Stimulated activated CD8-positive, alpha-beta memory T cell treated with anti-CD3 and anti-CD28 coated beads, Interleukin-4, amount 100 ng/mL, for 1 hour (primary cell): ENCODE measurements around the gene PHLDB3.

ENCODE experiments used
- DNase-seq, 2 donors: peaks; one replicate each; pipeline ENCODE4 v3.0.0-alpha.2; 2020; ENCODE audit warnings: low read depth in 2 of 2, low spot score in 1 of 2

The PHLDB3 gene

GRCh38 chr19:43501661-43502418 lies 2.7 kb downstream of the PHLDB3 start:
- no peak for DNase-seq

- no peak for DNase-seq
These were observed 5.5 kb downstream of the PHLDB3 start for GRCh38 chr19:43499042-43499441.

GRCh38 chr19:43498233-43498842 lies 6.2 kb downstream of the PHLDB3 start:
- no peak for DNase-seq

DNA sequence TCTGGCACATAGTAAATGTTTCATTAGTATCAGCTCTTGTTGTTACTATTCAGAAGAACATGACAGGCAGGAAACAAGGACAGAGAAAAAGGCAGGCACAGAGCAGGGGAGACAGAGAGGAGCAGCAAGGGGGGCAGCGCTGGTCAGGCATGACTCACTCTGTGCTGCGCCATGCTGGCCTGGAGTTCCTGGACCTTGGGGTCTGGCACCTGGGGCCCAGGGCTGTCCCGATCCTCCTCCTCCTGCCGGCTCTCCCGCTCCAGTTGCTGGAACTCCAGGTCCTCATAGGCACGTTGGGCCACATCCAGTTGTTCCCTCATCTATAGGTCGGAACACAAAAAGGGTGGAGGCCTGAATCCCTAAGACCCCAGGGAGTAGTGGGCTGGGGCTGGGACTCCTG lies 7.6 kb downstream of the PHLDB3 start:
- no peak for DNase-seq

- no peak for DNase-seq
These were observed 9.5 kb downstream of the PHLDB3 start for GRCh38 chr19:43495082-43495481.

DNA sequence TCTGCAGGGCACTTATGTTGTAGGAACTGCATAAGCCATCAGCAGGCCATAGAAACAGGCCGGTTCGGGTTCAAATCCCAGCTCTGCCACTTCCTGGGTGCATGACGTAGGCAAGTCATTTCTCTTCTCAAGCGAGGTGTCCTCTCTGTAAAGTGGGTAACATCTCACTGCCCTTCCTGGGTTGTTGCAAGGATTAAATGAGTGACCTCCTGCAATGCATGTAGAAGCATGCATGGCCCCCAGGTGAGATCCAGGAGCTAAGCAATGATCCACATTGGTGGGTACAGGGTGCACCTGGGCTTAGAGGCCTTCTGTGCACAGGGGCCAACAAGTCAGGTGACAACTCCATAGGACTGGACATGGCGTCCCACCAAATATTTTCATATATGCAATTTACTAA lies 13.8 kb downstream of the PHLDB3 start:
- no peak for DNase-seq

- DNase-seq: no peak
These were observed 14.5 kb downstream of the PHLDB3 start for GRCh38 chr19:43489979-43490599.

DNA sequence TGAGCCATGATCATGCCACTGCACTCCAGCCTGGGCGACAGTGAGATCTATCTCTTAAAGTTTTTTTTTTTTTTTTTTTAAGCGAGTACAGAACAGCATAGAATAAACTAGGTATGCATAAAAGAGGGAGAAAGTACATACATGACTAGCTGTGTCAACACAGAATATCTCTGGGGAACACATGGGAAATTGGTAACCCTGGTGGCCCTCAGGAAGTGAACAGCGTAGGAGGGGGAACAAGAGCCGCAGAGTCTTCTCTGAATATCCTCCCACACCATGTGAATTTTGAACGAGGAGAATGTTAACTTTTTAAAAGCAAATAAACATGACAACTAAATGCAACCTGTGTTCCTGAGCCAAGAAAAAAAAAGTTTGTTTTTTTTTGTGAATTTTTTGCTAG lies 15.2 kb downstream of the PHLDB3 start:
- no peak for DNase-seq

GRCh38 chr19:43488179-43488578 lies 16.4 kb downstream of the PHLDB3 start:
- no peak for DNase-seq

DNA sequence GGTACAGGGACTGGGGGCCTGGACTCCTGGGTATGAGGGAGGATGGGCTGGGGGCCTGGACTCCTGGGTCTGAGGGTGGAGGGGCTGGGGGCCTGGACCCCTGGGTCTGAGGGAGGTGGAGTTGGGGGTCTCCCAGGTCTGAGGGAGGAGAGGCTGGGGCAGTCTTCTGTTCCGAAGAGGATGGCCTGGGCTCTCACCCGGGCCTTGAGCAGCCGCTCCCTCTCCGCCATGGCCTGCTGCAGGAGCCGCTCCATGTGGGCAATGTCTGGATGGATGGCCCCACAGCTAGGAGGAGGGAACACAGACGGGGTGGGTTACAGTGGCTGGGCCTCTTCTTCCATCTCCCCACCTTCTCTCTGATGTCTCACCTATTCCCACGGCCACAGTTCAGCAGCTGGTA lies 18.1 kb downstream of the PHLDB3 start:
- DNase-seq: no peak

GRCh38 chr19:43485951-43486350 lies 18.6 kb downstream of the PHLDB3 start:
- no peak for DNase-seq

GRCh38 chr19:43483281-43483680 lies 21.3 kb downstream of the PHLDB3 start:
- DNase-seq: no peak

GRCh38 chr19:43482193-43482592 lies 22.4 kb downstream of the PHLDB3 start:
- DNase-seq: no peak

DNA sequence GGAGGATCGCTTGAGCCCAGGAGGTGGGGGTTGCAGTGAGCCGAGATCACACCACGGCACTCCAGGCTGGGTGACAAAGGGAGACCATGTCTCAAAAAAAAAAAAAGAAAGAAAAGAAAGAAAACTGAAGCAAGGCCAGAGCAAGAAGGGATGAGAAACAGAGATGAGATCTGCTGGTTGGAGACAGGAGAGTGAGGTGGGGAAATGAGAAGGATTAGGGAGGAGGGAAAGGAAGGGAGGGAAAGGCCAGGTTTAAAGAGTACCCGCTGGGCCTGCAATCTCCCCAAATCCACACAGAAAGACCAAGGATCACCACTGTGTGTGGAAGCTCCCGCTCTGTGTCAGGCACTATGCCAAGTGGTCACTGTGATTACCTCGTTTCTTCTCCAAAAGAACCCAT lies 22.8 kb downstream of the PHLDB3 start:
- no peak for DNase-seq

DNA sequence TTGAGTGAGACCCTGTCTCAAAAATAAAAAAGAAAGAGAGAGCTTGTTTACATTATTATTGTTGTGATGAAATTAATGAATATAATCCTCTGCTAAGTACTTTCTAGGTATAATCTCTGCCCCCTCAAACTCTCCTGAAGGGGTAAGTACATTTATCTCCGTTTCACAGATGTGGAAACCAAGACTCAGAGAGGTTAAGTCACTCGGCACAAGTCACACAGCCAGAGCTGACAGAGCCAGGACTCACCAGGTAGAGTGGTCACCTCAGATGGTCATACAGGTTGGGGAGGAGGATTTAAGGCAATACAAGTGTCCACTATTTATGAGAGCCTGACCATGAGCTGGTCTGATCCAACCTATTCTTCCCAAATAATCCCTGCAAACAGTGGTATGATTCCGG lies 24.0 kb downstream of the PHLDB3 start:
- DNase-seq: no peak

DNA sequence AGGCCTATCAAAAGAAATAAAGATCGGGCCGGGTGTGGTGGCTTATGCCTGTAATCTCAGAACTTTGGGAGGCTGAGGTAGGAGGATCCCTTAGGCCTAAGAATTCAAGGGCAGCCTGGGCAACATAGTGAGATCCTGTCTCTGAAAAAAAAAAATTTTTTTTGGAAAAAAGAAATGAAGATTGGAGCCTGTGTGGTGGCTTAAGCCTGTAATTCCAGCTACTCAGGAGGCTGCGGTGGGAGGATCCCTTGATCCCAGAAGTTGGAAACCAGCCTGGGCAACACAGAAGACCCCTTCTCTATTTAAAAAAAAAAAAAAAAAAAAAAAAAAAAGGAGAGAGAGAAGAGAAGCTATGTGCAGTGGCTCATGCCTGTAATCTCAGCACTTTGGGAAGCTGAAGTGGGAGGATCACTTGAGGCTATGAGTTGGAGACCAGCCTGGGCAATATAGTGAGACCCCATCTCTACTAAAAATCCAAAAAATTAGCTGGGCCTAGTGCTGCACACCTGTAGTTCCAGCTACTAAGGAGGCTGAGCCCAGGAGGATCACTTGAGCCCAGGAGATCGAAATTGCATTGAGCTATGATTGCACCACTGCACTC lies 24.5 kb downstream of the PHLDB3 start:
- DNase-seq: no peak

DNA sequence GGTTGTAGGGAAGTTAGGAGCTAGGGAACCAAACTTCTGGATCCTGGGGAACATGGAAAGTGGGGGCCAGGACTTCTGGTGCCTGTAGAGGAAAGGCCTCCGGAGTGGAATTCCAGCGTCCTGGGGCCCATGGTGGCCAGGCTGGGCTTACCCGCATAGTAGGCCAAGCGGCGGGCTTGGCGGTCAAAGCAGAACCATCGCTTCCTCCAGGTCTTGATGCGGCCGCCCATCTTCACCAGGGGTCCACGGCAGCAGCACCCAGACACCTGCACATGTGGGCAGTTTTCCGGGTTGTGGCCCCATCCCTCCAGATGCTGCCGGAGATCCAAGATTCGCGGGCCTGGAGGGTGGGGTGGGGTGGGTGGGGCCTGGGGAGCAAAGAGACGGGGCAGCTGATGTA lies 25.3 kb downstream of the PHLDB3 start:
- DNase-seq: no peak

- no peak for DNase-seq
These were observed 26.2 kb downstream of the PHLDB3 start for GRCh38 chr19:43478323-43478722.

DNA sequence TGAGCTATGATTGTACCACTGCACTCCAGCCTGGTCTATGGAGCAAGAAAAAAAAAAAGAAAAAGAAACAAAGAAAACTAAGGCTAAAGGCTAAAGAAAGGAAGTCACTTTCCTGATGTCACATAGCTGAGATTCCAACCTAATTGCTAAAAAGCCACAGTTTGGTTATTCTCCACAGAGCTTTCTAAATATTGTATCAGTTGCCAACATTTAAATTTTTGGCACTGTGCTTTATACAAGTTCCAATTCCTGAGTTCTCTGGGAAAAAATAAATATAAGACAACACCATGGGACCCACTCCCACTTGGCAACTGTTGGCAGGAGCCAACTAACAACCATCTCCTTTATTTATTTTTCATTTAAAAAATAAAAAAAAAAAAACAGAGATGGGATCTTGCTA lies 27.9 kb downstream of the PHLDB3 start:
- DNase-seq: no peak

DNA sequence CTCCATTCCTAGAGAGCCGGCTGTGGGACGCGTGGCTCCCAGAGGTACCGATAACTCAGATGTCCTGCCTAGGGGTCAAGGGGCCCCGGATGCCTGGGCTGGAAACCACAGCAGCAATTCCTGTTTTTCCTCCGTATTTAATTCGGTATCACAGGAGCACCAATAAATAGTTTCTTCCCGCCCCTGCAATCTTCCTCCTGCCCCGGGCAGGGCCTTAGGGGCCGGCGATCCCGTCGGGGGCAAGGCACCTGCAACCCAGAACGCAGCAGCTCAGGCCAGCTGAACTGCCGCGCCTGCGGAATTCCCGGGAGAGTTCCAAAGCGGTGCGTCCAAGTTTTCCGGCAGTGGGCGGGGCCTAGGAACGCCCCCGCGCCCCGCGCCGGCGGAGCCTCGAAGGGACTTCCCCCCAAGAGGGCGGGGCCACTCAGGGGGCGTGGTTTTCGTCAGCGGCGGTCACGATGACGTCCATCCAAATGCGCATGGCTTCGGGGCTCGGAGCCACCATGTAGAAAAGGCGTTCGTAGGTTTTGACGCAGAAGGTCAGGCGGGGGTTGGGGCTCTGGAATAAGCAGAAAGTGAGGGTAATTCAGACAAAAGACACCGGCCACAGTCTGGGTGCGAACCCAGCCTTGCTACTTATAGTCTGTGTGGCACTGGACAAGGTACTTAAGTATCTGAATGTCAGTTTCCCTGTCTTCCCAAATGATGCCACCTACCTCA lies 29.4 kb downstream of the PHLDB3 start:
- peak; percentile 90 to 92 for DNase-seq

- DNase-seq: no peak
These were observed 30.1 kb downstream of the PHLDB3 start for GRCh38 chr19:43474487-43474886.

DNA sequence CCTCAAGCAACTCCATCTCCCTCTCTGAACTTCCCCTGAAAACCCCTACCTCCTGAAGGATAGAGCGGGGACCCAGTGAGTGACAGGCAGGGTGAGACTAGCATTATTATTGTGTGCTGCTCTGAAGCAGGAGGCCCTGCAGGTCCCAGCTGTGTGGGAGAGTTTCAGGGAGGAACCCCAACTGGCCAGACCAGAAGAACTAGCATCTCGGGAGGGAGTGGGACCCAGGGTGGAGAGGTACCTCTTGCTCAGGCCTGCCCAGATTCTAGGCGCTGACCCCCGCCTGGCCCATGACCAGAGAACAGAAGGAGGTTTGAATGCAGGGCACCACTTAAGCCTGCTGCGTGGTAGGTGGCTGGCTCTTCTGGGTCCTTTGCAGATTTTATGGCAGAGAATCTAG lies 33.5 kb downstream of the PHLDB3 start:
- DNase-seq: no peak
